ENCODE measurements around the gene RTN4RL1. TPM values are rescaled to one million over a fixed set of nuclear protein-coding genes. Genes with fewer than 3 reads are reported as not detected.

Gene RTN4RL1
- total and polyA plus RNA-seq, 9 of the 15 experiments (the other 6 are each of a cell fraction or from before 2014, with no cell fraction given) = 0.04 to 0.06 (median 0.04) TPM; not detected in 5

GRCh38 chr17:2064147-2064489, 39.0 kb upstream of the RTN4RL1 start:
- ATAC-seq = no peak
- 45% methylated on average over 4 of the region's 5 CpGs for WGBS (ENCODE audit: insufficient coverage, low coverage, missing lambda C conversion rate)
- Histone ChIP-seq H3K79me2 (ENCODE audit: control insufficient read depth, insufficient read depth, low read length) (no peaks in the 10 kb centered on the region), H3K4me2 (ENCODE audit: insufficient read depth, low read length) (no peak overlapping the region), H3K27ac (ENCODE audit: extremely low read depth, low read depth, low read length) (no peak overlapping the region), H2AFZ (ENCODE audit: low read depth, low read length) (no peak overlapping the region), H3K9me3 (replicated peaks; ENCODE audit: control insufficient read depth, insufficient read depth, low read depth, low read length) (no peaks in the 10 kb centered on the region), H3K9ac (ENCODE audit: insufficient read depth in 1 of 2, low read depth in 2 of 2, low read length in 2 of 2) (no peak overlapping the region), H3K27me3 (ENCODE audit: control insufficient read depth in 2 of 2, insufficient read depth in 2 of 2, low read length in 2 of 2) (no peaks in the 10 kb centered on the region), H4K20me1 (replicated peaks; ENCODE audit: control insufficient read depth, insufficient read depth, low read length) (no peaks in the 10 kb centered on the region), H3K4me3 (no peak overlapping the region), H3K36me3 (ENCODE audit: control insufficient read depth, insufficient read depth, low read length) (peaks cover 16% of the 10 kb centered on the region; the same call in 2 of the 3 replicates), H3K4me1 (replicated peaks in 1 of 2; ENCODE audit: control insufficient read depth in 2 of 2, insufficient read depth in 2 of 2, low read length in 2 of 2) (peaks cover 0 to 25% of the 10 kb centered on the region in 2 experiments; a peak in 2 of 5 replicates), H3K9me1 (ENCODE audit: control insufficient read depth, insufficient read depth, low read length) (no peaks in the 10 kb centered on the region)
- in situ Hi-C loops (cut with MboI) = loop anchor here (10.0 kb wide), 1 partner anchor 181 kb away; no protein-coding TSS in a partner anchor
- no TSS peak for BruUV-seq (replicated peaks)
- intact Hi-C loops (cut with micrococcal nuclease) = no loop called here
- no peak for FAIRE-seq
- ChIA-PET CTCF (ENCODE audit: low intra/inter-chr PET ratio) (no interaction called here), POLR2A (interaction anchor here (1.0 kb wide), 1 partner anchor 13 kb away, joined by 3 read pairs; no protein-coding TSS in a partner anchor)
- TF ChIP-seq TGIF2 (CRISPR knock-in tag; IDR thresholded peaks at IDR 0.05) (no peak), GTF2F1 (IDR thresholded peaks at IDR 0.05; ENCODE audit: low read depth, low read length) (no peak), HMGN3 (IDR thresholded peaks at IDR 0.05; ENCODE audit: borderline replicate concordance, extremely low read depth, insufficient read length, low read depth, low read length) (no peak), HNRNPK (IDR thresholded peaks at IDR 0.05; ENCODE audit: low read depth, low read length, poor library complexity, severe bottlenecking) (no peak), PHTF2 (CRISPR knock-in tag; IDR thresholded peaks at IDR 0.05) (no peak), KLF10 (CRISPR knock-in tag; IDR thresholded peaks at IDR 0.05) (no peak), COPS2 (conservative IDR thresholded peaks at IDR 0.05) (no peak), HCFC1 (IDR thresholded peaks at IDR 0.05; ENCODE audit: low read depth, low read length) (no peak), YBX1 (IDR thresholded peaks at IDR 0.05) (no peak), ID3 (CRISPR knock-in tag; IDR thresholded peaks at IDR 0.05) (no peak), ID3 (tag; IDR thresholded peaks at IDR 0.05) (no peak), RBFOX2 (IDR thresholded peaks at IDR 0.05; ENCODE audit: low read depth, low read length) (no peak)
- DNase-seq (ENCODE audit: extremely low read depth in 1 of 4, low spot score in 3 of 4) = no peak
